PC-3 (cell line): Measurements from ENCODE around the gene PTH2. TPM values are rescaled to one million over a fixed set of nuclear protein-coding genes. Genes with fewer than 3 reads are reported as not detected.

Experiments used
- ATAC-seq: fragments of 200-7000 bp; cut with Tn5 transposase; 2 replicates; pipeline ENCODE4 v1.9.1; 2020; ENCODE audit warnings: mild to moderate bottlenecking, moderate library complexity
- BruUV-seq: library from RNA; stranded (reverse); fragments of 400-500 nt; replicated peaks from 2 replicates; lab custom pipeline; 2021; lab: Mats Ljungman, UMichigan
- CTCF ChIA-PET: fragments of 300-600 bp; sonication (Branson Sonifier 250); formaldehyde crosslinking; loops from one replicate; lab custom pipeline; 2022; ENCODE audit warnings: antibody characterized with exemption; lab: Charles Lee
- POLR2A ChIA-PET: fragments of 300-600 bp; sonication (Branson Sonifier 250); formaldehyde crosslinking; loops from one replicate; lab custom pipeline; 2022; ENCODE audit warnings: antibody characterized with exemption; ENCODE audit not compliant: unreplicated experiment; lab: Charles Lee
- DNase-seq: peaks from one replicate; pipeline ENCODE4 v3.0.0-alpha.2; 2015
- H2AFZ ChIP-seq: fragments of 300-600 bp; sonication (generic); 2 replicates; pipeline ENCODE4 v1.6.0; 2016; ENCODE audit warnings: antibody characterized with exemption, low read length
- H3F3A ChIP-seq: fragments of 300-600 bp; sonication (generic); one replicate; pipeline ENCODE4 v1.6.0; 2017; ENCODE audit warnings: antibody characterized with exemption, low read length, control low read depth, mild to moderate bottlenecking; ENCODE audit not compliant: unreplicated experiment
- H3K27ac ChIP-seq: fragments of 300-600 bp; sonication (generic); 2 replicates; pipeline ENCODE4 v1.5.1; 2016; ENCODE audit warnings: mild to moderate bottlenecking, low read length
- H3K27me3 ChIP-seq: fragments of 300-600 bp; sonication (generic); 2 replicates; pipeline ENCODE4 v1.6.1; 2016; ENCODE audit warnings: low read length, mixed read lengths
- H3K36me3 ChIP-seq: fragments of 300-600 bp; sonication (generic); 2 replicates; pipeline ENCODE4 v1.6.1; 2016; ENCODE audit warnings: low read depth, mixed run types, low read length, mixed read lengths
- H3K4me1 ChIP-seq: fragments of 300-600 bp; sonication (generic); 2 replicates; pipeline ENCODE4 v1.5.1; 2016; ENCODE audit warnings: low read length; ENCODE audit not compliant: insufficient read depth
- H3K4me2 ChIP-seq: fragments of 300-600 bp; sonication (generic); 2 replicates; pipeline ENCODE4 v1.6.0; 2016; ENCODE audit warnings: low read length
- H3K4me3 ChIP-seq: fragments of 300-600 bp; sonication (generic); 2 replicates; pipeline ENCODE4 v1.5.1; 2016; ENCODE audit warnings: mild to moderate bottlenecking, low read length, mixed read lengths
- H3K79me2 ChIP-seq: fragments of 300-600 bp; sonication (generic); 2 replicates; pipeline ENCODE4 v1.6.1; 2017; ENCODE audit warnings: low read length, mixed read lengths
- H3K9ac ChIP-seq: fragments of 300-600 bp; sonication (generic); 2 replicates; pipeline ENCODE4 v1.6.0; 2016; ENCODE audit warnings: mild to moderate bottlenecking, low read length
- H3K9me2 ChIP-seq: fragments of 300-600 bp; sonication (generic); replicated peaks from 2 replicates; pipeline ENCODE4 v1.6.1; 2016; ENCODE audit warnings: mixed run types, low read length, mixed read lengths
- H3K9me3 ChIP-seq: fragments of 300-600 bp; sonication (generic); 2 replicates; pipeline ENCODE4 v1.6.1; 2016; ENCODE audit warnings: low read length, mixed read lengths
- H4K20me1 ChIP-seq: fragments of 300-600 bp; sonication (generic); 2 replicates; pipeline ENCODE4 v1.6.1; 2016; ENCODE audit warnings: low read length, mixed read lengths
- EZH2 ChIP-seq: fragments of 300-600 bp; sonication (generic); IDR thresholded peaks from one replicate; pipeline ENCODE4 v1.6.1; 2017; ENCODE audit warnings: antibody characterized with exemption, mild to moderate bottlenecking, low read length; ENCODE audit not compliant: unreplicated experiment
- EZH2phosphoT487 ChIP-seq: fragments of 300-600 bp; sonication (generic); IDR thresholded peaks from 2 replicates; pipeline ENCODE4 v1.6.1; 2018; ENCODE audit warnings: mild to moderate bottlenecking, antibody characterized with exemption, low read length, borderline replicate concordance
- intact Hi-C: fragments of 100-400 bp; cut with micrococcal nuclease; formaldehyde crosslinking; loops from 2 replicates; pipeline ENCODE4 v1.9.0; 2023
- total RNA-seq: library from RNA; depleted of rRNA; stranded (reverse); fragments of >200 nt; gene quantifications from 2 replicates; pipeline ENCODE4 v1.2.3, GENCODE V29; 2014
- TF ChIP-seq, protein P1 (sequence below): fragments of 300-600 bp; sonication (generic); conservative IDR thresholded peaks from 2 replicates; pipeline ENCODE4 v1.5.1; 2017; ENCODE audit warnings: antibody characterized with exemption, low read depth, mild to moderate bottlenecking, low read length

The PTH2 gene
- total RNA-seq, 1 experiment from 2014 or later: not detected

DNA sequence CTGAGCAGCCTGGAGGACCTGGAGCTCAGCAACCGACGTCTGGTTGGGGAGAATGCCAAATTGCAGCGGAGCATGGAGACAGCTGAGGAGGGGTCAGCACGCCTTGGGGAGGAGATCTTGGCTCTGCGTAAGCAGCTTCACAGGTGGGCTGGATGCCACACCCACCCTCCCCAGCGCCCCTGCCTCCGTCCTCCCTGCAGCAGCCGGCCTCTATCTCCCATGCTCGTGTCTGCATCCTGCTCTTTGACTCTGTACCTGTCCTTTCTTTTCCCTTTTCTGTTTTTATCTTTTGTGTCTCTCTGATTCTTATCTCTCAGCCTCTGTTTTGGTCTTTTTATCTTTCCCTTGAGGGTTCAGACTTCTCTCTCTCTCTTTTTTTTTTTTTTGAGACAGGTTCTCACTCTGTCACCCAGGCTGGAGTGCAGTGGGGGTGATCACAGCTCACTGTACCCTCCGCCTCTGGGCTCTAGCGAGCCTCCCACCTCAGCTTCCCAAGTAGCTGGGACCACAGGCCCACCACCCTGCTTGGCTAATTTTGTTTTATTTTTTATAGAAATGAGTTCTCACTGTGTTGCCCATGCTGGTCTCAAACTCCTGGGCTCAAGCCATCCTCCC, 25.1 kb downstream of the PTH2 start:
- intact Hi-C loops: no loop called here

DNA sequence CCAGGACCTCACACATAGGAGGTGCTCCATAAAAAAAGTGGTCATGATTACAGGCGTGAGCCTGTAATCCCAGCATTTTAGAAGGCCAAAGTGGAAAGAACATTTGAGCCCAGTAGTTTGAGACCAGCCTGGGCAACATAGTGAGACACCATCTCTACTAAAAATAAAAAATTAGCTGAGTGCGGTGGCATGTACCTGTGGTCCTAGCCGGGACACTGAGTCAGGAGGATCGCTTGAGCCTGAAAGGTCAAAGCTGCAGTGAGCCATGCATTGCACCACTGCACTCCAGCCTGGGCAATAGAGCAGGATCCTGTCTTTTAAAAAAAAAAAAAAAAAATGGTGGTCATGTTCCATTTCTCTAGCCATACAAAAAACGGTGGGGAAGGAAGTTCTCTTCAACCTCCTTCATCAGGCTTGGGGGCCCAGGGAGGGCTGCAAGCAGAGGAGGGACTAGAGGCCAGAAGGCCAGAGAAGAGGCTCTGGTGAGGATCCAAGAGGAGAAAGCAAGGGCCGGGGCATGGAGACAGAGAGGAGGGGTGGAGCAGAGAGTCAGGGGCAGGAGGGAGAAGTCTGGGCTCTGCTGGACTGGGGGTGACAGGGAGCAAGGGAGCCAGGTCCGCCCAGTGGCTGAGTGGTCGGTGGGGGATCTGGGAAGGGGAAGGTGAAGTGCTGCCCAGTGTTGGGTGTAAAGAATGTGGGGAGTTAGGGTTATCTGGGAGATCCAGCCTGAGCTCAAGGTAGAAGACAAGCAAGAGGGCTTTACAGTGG, 26.3 kb downstream of the PTH2 start:
- ATAC-seq (no peak), DNase-seq (no peak)
- Histone ChIP-seq H4K20me1 (no peaks in the 10 kb centered on the region), H2AFZ (no peak overlapping the region), H3K27ac (no peak overlapping the region), H3K4me1 (no peaks in the 10 kb centered on the region), H3K79me2 (no peaks in the 10 kb centered on the region), H3K9ac (no peak overlapping the region), H3K9me2 (no peaks in the 10 kb centered on the region), H3K36me3 (no peaks in the 10 kb centered on the region), H3F3A (no peaks in the 10 kb centered on the region), H3K27me3 (no peaks in the 10 kb centered on the region), H3K4me2 (no peak overlapping the region), H3K4me3 (no peak overlapping the region), H3K9me3 (no peaks in the 10 kb centered on the region)
- ChIA-PET POLR2A (no interaction called here), CTCF (no interaction called here)
- TF ChIP-seq EZH2phosphoT487: no peak
- no TSS peak for BruUV-seq
- intact Hi-C loops: no loop called here

More for the DNA sequence above, 25.1 kb downstream of the PTH2 start:
- TF ChIP-seq EZH2: no peak
- TF ChIP-seq, protein P1, sequence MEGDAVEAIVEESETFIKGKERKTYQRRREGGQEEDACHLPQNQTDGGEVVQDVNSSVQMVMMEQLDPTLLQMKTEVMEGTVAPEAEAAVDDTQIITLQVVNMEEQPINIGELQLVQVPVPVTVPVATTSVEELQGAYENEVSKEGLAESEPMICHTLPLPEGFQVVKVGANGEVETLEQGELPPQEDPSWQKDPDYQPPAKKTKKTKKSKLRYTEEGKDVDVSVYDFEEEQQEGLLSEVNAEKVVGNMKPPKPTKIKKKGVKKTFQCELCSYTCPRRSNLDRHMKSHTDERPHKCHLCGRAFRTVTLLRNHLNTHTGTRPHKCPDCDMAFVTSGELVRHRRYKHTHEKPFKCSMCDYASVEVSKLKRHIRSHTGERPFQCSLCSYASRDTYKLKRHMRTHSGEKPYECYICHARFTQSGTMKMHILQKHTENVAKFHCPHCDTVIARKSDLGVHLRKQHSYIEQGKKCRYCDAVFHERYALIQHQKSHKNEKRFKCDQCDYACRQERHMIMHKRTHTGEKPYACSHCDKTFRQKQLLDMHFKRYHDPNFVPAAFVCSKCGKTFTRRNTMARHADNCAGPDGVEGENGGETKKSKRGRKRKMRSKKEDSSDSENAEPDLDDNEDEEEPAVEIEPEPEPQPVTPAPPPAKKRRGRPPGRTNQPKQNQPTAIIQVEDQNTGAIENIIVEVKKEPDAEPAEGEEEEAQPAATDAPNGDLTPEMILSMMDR: no peak
- no peak for TF ChIP-seq EZH2phosphoT487
- Histone ChIP-seq H3K9me2 (no peaks in the 10 kb centered on the region), H3K4me1 (peaks cover 1% of the 10 kb centered on the region), H3K9ac (no peak overlapping the region), H3K4me3 (no peak overlapping the region), H3K4me2 (no peak overlapping the region), H4K20me1 (no peaks in the 10 kb centered on the region), H3F3A (no peaks in the 10 kb centered on the region), H3K9me3 (no peaks in the 10 kb centered on the region), H3K79me2 (no peaks in the 10 kb centered on the region), H2AFZ (no peak overlapping the region), H3K27me3 (no peaks in the 10 kb centered on the region), H3K36me3 (no peaks in the 10 kb centered on the region), H3K27ac (no peak overlapping the region)
- ATAC-seq (no peak), DNase-seq (no peak)
- ChIA-PET CTCF (no interaction called here), POLR2A (no interaction called here)
- no TSS peak for BruUV-seq

DNA sequence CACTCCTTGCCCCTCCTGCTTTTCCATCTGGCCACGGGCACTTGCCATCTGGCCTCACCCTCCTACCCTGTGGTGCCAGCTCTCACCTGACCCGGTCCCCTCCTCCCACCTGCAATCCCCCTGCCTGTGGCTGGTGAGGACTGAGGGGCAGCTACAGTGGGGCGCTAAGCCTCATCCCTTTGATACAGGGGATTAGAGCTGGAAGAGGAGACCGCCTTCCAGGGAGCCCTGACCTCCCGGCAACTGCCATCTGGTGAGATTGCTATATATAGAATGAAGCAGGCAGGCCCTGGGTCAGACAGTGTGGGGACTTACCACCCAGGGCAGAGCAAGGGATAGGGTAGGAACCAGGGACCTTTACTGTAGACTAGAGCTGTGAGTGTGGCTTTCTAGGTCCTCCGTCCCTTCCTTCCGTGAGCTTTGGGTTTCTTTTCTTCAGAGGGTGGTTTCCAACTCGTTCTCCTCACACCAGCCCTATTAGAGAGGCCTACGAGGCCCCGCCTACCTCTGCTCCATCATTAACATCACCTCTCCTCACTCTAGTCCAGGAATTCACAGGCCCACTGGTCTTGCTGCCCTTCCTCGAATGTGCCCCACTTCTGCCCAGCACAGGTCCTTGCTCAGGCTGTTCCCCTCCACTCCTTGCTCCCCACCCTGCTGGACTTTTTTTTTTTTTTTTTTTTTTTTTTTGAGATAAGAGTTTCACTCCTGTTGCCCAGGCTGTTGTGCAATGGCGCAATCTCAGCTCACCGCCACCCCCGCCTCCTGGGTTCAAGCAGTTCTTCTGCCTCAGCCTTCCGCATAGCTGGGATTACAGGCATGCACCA, 27.4 kb downstream of the PTH2 start:
- BruUV-seq: no TSS peak
- H4K20me1 ChIP-seq: no peaks in the 10 kb centered on the region
- no peaks in the 10 kb centered on the region for H3K79me2 ChIP-seq
- no peak overlapping the region for H3K9ac ChIP-seq
- no peak overlapping the region for H3K4me3 ChIP-seq
- no peaks in the 10 kb centered on the region for H3K36me3 ChIP-seq
- intact Hi-C loops: no loop called here
- H3K4me1 ChIP-seq: 0 out of 2 replicates have a peak, but pooled peaks cover 3% of the 10 kb centered on the region
- TF ChIP-seq EZH2 (no peak), EZH2phosphoT487 (no peak)
- TF ChIP-seq, protein P1: no peak
- no peaks in the 10 kb centered on the region for H3K9me2 ChIP-seq
- no peak overlapping the region for H3K4me2 ChIP-seq
- ChIA-PET POLR2A (no interaction called here), CTCF (no interaction called here)
- no peak overlapping the region for H2AFZ ChIP-seq
- H3K27ac ChIP-seq: no peak overlapping the region
- ATAC-seq (no peak), DNase-seq (no peak)
- H3F3A ChIP-seq: no peaks in the 10 kb centered on the region
- H3K9me3 ChIP-seq: no peaks in the 10 kb centered on the region
- no peaks in the 10 kb centered on the region for H3K27me3 ChIP-seq
